AG10803 (cell line): Measurements from ENCODE around the gene COL23A1.

Experiments used
- DNase-seq: peaks from one replicate; pipeline ENCODE4 v3.0.0; 2010; ENCODE audit warnings: low read depth
- H3K4me3 ChIP-seq: 2 replicates; pipeline ENCODE4 v1.5.1; 2011; ENCODE audit warnings: mild to moderate bottlenecking, low read length, control low read depth
- TF ChIP-seq, protein P1 (sequence below): conservative IDR thresholded peaks from 2 replicates; pipeline ENCODE4 v1.5.1; 2011; ENCODE audit warnings: mild to moderate bottlenecking, low read length, control low read depth, inconsistent platforms

Gene COL23A1

GRCh38 chr5:178205749-178206047 lies 384.5 kb downstream of the COL23A1 start:
- peak overlapping the region; percentile 95 for H3K4me3 ChIP-seq
- TF ChIP-seq, protein P1, sequence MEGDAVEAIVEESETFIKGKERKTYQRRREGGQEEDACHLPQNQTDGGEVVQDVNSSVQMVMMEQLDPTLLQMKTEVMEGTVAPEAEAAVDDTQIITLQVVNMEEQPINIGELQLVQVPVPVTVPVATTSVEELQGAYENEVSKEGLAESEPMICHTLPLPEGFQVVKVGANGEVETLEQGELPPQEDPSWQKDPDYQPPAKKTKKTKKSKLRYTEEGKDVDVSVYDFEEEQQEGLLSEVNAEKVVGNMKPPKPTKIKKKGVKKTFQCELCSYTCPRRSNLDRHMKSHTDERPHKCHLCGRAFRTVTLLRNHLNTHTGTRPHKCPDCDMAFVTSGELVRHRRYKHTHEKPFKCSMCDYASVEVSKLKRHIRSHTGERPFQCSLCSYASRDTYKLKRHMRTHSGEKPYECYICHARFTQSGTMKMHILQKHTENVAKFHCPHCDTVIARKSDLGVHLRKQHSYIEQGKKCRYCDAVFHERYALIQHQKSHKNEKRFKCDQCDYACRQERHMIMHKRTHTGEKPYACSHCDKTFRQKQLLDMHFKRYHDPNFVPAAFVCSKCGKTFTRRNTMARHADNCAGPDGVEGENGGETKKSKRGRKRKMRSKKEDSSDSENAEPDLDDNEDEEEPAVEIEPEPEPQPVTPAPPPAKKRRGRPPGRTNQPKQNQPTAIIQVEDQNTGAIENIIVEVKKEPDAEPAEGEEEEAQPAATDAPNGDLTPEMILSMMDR: no peak
- DNase-seq: no peak

GRCh38 chr5:178204935-178205748 lies 385.1 kb downstream of the COL23A1 start:
- peak; percentile 68 for DNase-seq
- TF ChIP-seq, protein P1: no peak
- H3K4me3 ChIP-seq: peak overlapping the region; percentile 95

GRCh38 chr5:178204182-178204934 lies 385.8 kb downstream of the COL23A1 start, which contains the start of gene HNRNPAB:
HNRNPAB (plus strand) TSS chr5:178204533; CDS start chr5:178204838, 305 bp downstream.
- TF ChIP-seq, protein P1: no peak
- H3K4me3 ChIP-seq: peak within 1 kb of the TSS; percentile 95
- peak; percentile 96 for DNase-seq

- TF ChIP-seq, protein P1: no peak
- no peak for DNase-seq
- H3K4me3 ChIP-seq: peak overlapping the region; percentile 95
These were observed 386.5 kb downstream of the COL23A1 start for GRCh38 chr5:178203670-178204181.

DNA sequence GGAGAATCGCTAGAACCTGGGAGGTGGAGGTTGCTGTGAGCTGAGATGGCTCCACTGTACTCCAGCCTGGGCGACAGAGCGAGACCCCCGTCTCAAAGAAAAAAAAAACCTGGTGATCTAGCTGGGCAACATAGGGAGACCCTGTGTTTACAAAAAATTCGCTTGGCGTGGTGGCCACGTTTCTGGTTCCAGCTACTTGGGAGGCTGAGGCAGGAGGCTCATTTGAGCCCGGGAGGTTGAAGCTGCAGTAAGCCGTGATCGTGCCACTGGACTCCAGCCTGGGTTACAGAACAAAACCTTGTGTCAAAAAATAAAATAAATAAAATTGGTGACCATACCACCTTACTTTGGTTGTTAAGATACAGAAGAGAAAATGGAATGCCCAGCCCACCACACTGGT lies 387.7 kb downstream of the COL23A1 start:
- no peak overlapping the region for H3K4me3 ChIP-seq
- TF ChIP-seq, protein P1: no peak
- no peak for DNase-seq

DNA sequence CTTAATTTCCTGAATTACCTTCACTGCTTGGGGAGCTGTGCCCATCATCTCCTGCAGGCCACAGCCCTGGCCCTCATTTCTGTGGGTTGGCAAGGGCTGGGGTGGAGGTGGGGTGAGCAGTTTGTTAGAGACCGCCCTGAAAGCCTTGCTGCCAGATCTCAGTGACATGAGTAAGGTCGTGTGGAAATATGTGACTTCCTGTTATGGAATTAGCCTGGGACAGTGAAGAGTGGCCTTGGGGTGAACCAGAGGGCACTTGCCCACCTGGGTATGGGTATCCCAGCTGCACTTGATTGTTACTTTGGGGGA lies 388.3 kb downstream of the COL23A1 start:
- no peak for DNase-seq
- H3K4me3 ChIP-seq: no peak overlapping the region
- TF ChIP-seq, protein P1: no peak
